Calu3 (cell line): ENCODE measurements around the gene MAT1A. TPM values are rescaled to one million over a fixed set of nuclear protein-coding genes. Genes with fewer than 3 reads are reported as not detected.

Source experiments
- BruUV-seq: library from RNA; stranded (reverse); fragments of 400-500 nt; replicated peaks from 2 replicates; lab custom pipeline; 2021; lab: Mats Ljungman, UMichigan
- CTCF ChIA-PET: fragments of 300-600 bp; sonication (Branson Sonifier 250); formaldehyde crosslinking; loops from one replicate; lab custom pipeline; 2022; ENCODE audit warnings: antibody characterized with exemption; lab: Charles Lee
- DNase-seq: peaks from one replicate; pipeline ENCODE4 v3.0.0; 2022
- H3K27ac Mint-ChIP-seq: one replicate; pipeline ENCODE4 v1.8.0; 2022; ENCODE audit warnings: mixed read lengths; ENCODE audit not compliant: unreplicated experiment
- H3K27me3 Mint-ChIP-seq: one replicate; pipeline ENCODE4 v1.8.0; 2022; ENCODE audit warnings: mixed read lengths; ENCODE audit not compliant: unreplicated experiment
- H3K36me3 Mint-ChIP-seq: one replicate; pipeline ENCODE4 v1.8.0; 2022; ENCODE audit warnings: mild to moderate bottlenecking, moderate library complexity, mixed read lengths; ENCODE audit not compliant: insufficient read depth, unreplicated experiment
- H3K4me1 Mint-ChIP-seq: one replicate; pipeline ENCODE4 v1.8.0; 2022; ENCODE audit warnings: mild to moderate bottlenecking, low read depth, mixed read lengths; ENCODE audit not compliant: unreplicated experiment
- H3K4me3 Mint-ChIP-seq: one replicate; pipeline ENCODE4 v1.8.0; 2022; ENCODE audit warnings: mild to moderate bottlenecking, low read depth, moderate library complexity, mixed read lengths; ENCODE audit not compliant: unreplicated experiment
- H3K9me3 Mint-ChIP-seq: one replicate; pipeline ENCODE4 v1.8.0; 2022; ENCODE audit warnings: low read depth, mixed read lengths; ENCODE audit not compliant: unreplicated experiment
- CTCF ChIP-seq: fragments of 200-600 bp; IDR thresholded peaks from one replicate; pipeline ENCODE4 v1.8.0; 2022; ENCODE audit warnings: antibody characterized with exemption; ENCODE audit not compliant: unreplicated experiment
- intact Hi-C: fragments of 100-400 bp; cut with micrococcal nuclease; formaldehyde crosslinking; loops from one replicate; pipeline ENCODE4 v1.10.0; 2022; ENCODE audit not compliant: unreplicated experiment
- total RNA-seq: library from RNA; stranded (reverse); gene quantifications from 2 replicates; pipeline ENCODE4 v1.2.3, GENCODE V29; 2022

MAT1A gene
- total RNA-seq, 1 experiment from 2014 or later, result not detected

GRCh38 chr10:80265740-80266512 is 23.5 kb downstream of the MAT1A start:
- Mint-ChIP-seq H3K27ac (no peak overlapping the region), H3K27me3 (peaks cover 75% of the 10 kb centered on the region), H3K4me1 (no peaks in the 10 kb centered on the region), H3K9me3 (peaks cover 6% of the 10 kb centered on the region), H3K36me3 (no peaks in the 10 kb centered on the region), H3K4me3 (no peak overlapping the region)
- no peak for DNase-seq
- BruUV-seq, result no TSS peak
- CTCF ChIA-PET, result interaction anchor here (0.6 kb wide), 2 partner anchors 113 to 384 kb away, joined by 3 to 5 read pairs; no protein-coding TSS in a partner anchor
- TF ChIP-seq CTCF, result no peak
- intact Hi-C loops, result loop anchor here (10.0 kb wide), 1 partner anchor 269 kb away; the partner anchor contains the start of gene SH2D4B

GRCh38 chr10:80264081-80265056 is 25.1 kb downstream of the MAT1A start:
- no TSS peak for BruUV-seq

GRCh38 chr10:80261316-80262030 is 28.0 kb downstream of the MAT1A start:
- H3K9me3 Mint-ChIP-seq, result peaks cover 3% of the 10 kb centered on the region
- intact Hi-C loops, result loop anchor here (10.0 kb wide), 1 partner anchor 273 kb away; the partner anchor contains the start of gene SH2D4B
- DNase-seq, result no peak
- BruUV-seq, result no TSS peak
- CTCF ChIA-PET, result interaction anchor here (0.9 to 1.1 kb wide), 2 partner anchors 8 to 12 kb away, joined by 3 read pairs; no protein-coding TSS in a partner anchor
- peaks cover 59% of the 10 kb centered on the region for H3K27me3 Mint-ChIP-seq
- H3K36me3 Mint-ChIP-seq, result no peaks in the 10 kb centered on the region
- H3K4me3 Mint-ChIP-seq, result no peak overlapping the region
- no peak overlapping the region for H3K27ac Mint-ChIP-seq
- H3K4me1 Mint-ChIP-seq, result no peaks in the 10 kb centered on the region
- TF ChIP-seq CTCF, result no peak

More at GRCh38 chr10:80264081-80265056, 25.1 kb downstream of the MAT1A start:
- CTCF ChIA-PET, result no interaction called here
- intact Hi-C loops, result loop anchor here (10.0 kb wide), 1 partner anchor 270 kb away; the partner anchor contains the start of gene SH2D4B
- no peak for TF ChIP-seq CTCF
- Mint-ChIP-seq H3K4me3 (no peak overlapping the region), H3K27ac (no peak overlapping the region), H3K36me3 (no peaks in the 10 kb centered on the region), H3K4me1 (no peaks in the 10 kb centered on the region), H3K27me3 (peaks cover 60% of the 10 kb centered on the region), H3K9me3 (peaks cover 6% of the 10 kb centered on the region)
- no peak for DNase-seq
